Endothelial cell of umbilical vein (primary cell): Measurements from ENCODE around the gene NOPCHAP1. TPM values are rescaled to one million over a fixed set of nuclear protein-coding genes. Genes with fewer than 3 reads are reported as not detected.

Experiments
- BruUV-seq: library from RNA; stranded (reverse); fragments of 400-500 nt; replicated peaks from 2 replicates; lab custom pipeline; 2021; lab: Mats Ljungman, UMichigan
- CTCF ChIA-PET: fragments of 300-600, 350-600 bp; sonication (Branson Sonifier 250); formaldehyde crosslinking; loops from one replicate; lab custom pipeline; 2021; ENCODE audit warnings: antibody characterized with exemption, inconsistent platforms; lab: Charles Lee
- POLR2A ChIA-PET: fragments of 300-600, 350-600 bp; sonication (Branson Sonifier 250); formaldehyde crosslinking; loops from one replicate; lab custom pipeline; 2021; ENCODE audit warnings: antibody characterized with exemption, inconsistent platforms; lab: Charles Lee
- DNase-seq: peaks from one replicate; pipeline ENCODE4 v3.0.0-alpha.2; 2011; ENCODE audit warnings: low read depth, low spot score
- FAIRE-seq: peaks from 2 replicates; lab custom pipeline; 2011; peaks lifted over from hg19 to GRCh38; lab: Jason Lieb, UNC
- H2AFZ ChIP-seq: 2 replicates; pipeline ENCODE4 v1.6.0; 2012; ENCODE audit warnings: low read depth, low read length, control low read depth, inconsistent platforms
- H3K27ac ChIP-seq: 2 replicates; pipeline ENCODE4 v1.5.1; 2011; ENCODE audit warnings: low read depth, mild to moderate bottlenecking, control low read depth, low read length, moderate library complexity; ENCODE audit not compliant: insufficient read depth
- H3K27me3 ChIP-seq, 2 experiments: 2 replicates each; pipeline versions ENCODE4 v1.6.0 to v1.6.1; 2011; ENCODE audit warnings: low read length in 2 of 2, mixed read lengths in 1 of 2; ENCODE audit not compliant: control insufficient read depth in 2 of 2, insufficient read depth in 2 of 2
- H3K36me3 ChIP-seq, 2 experiments: 2 replicates in 1 of 2; 3 replicates in 1 of 2; pipeline ENCODE4 v1.5.1; 2011; ENCODE audit warnings: low read length in 2 of 2, mild to moderate bottlenecking in 1 of 2, moderate library complexity in 1 of 2; ENCODE audit not compliant: control insufficient read depth in 2 of 2, insufficient read depth in 2 of 2; ENCODE audit errors: extremely low read depth in 1 of 2
- H3K4me1 ChIP-seq: 3 replicates; pipeline ENCODE4 v1.5.1; 2011; ENCODE audit warnings: mild to moderate bottlenecking, low read length; ENCODE audit not compliant: control insufficient read depth, insufficient read depth; ENCODE audit errors: extremely low read depth
- H3K4me2 ChIP-seq: 2 replicates; pipeline ENCODE4 v1.6.1; 2011; ENCODE audit warnings: low read length, control low read depth, mixed read lengths; ENCODE audit not compliant: insufficient read depth
- H3K4me3 ChIP-seq, 3 experiments: fragments of 200-600 bp in 1 of 3; sonication (generic), shearing (Covaris generic) in 1 of 3; replicated peaks in 1 of 3; 2 replicates each; pipeline ENCODE4 v1.5.1; 2011 to 2016; ENCODE audit warnings: control low read depth in 3 of 3, low read length in 3 of 3, mild to moderate bottlenecking in 2 of 3, inconsistent platforms in 1 of 3, low read depth in 1 of 3, moderate library complexity in 1 of 3; ENCODE audit not compliant: insufficient read depth in 1 of 3
- H3K79me2 ChIP-seq: 2 replicates; pipeline ENCODE4 v1.6.0; 2012; ENCODE audit warnings: low read length, inconsistent platforms; ENCODE audit not compliant: control insufficient read depth, insufficient read depth
- H3K9ac ChIP-seq: replicated peaks from 2 replicates; pipeline ENCODE3; 2011; ENCODE audit warnings: low read length, control low read depth; ENCODE audit not compliant: insufficient read depth; ENCODE audit errors: extremely low read depth
- H3K9me1 ChIP-seq: replicated peaks from 3 replicates; pipeline ENCODE4 v1.6.0; 2011; ENCODE audit warnings: mild to moderate bottlenecking, low read length; ENCODE audit not compliant: control insufficient read depth, insufficient read depth; ENCODE audit errors: extremely low read depth
- H3K9me3 ChIP-seq: replicated peaks from 2 replicates; pipeline ENCODE4 v1.5.1; 2012; ENCODE audit warnings: low read length, inconsistent platforms; ENCODE audit not compliant: control insufficient read depth, insufficient read depth
- H4K20me1 ChIP-seq: replicated peaks from 2 replicates; pipeline ENCODE3; 2011; ENCODE audit warnings: mild to moderate bottlenecking, low read length; ENCODE audit not compliant: control insufficient read depth, insufficient read depth; ENCODE audit errors: extremely low read depth
- MYC ChIP-seq: IDR thresholded peaks from one replicate; pipeline ENCODE4 v1.6.1; 2011; ENCODE audit warnings: mild to moderate bottlenecking, low read depth, low read length
- POLR2A ChIP-seq: IDR thresholded peaks from 2 replicates; pipeline ENCODE4 v1.6.1; 2012; ENCODE audit warnings: low read depth, mild to moderate bottlenecking, control low read depth, low read length
- POLR2AphosphoS5 ChIP-seq: IDR thresholded peaks from 2 replicates; pipeline ENCODE4 v1.6.1; 2012; ENCODE audit warnings: low read depth, mild to moderate bottlenecking, control low read depth, low read length, moderate library complexity; ENCODE audit not compliant: insufficient read depth
- dilution Hi-C: fragments of 300-500 bp; cut with MboI; formaldehyde crosslinking; loops from one replicate; pipeline ENCODE4 v1.15.0; 2019; ENCODE audit warnings: low sequenced_read_pairs; ENCODE audit not compliant: extremely low pct_ligation_motif_present
- intact Hi-C: fragments of 100-400 bp; cut with micrococcal nuclease; formaldehyde crosslinking; loops from one replicate; pipeline ENCODE4 v1.10.0; 2022
- polyA plus RNA-seq, 4 experiments: library from polyadenylated mRNA; depleted of rRNA in 3 of 4; stranded (reverse) in 3 of 4; unstranded in 1 of 4; fragments of >200 nt; gene quantifications; 2 replicates each; pipeline versions ENCODE4 v1.2.1 to v1.2.3, GENCODE V29; 2011 to 2012; ENCODE audit warnings: missing spikeins in 1 of 4
- total RNA-seq: library from RNA; stranded (reverse); gene quantifications from 2 replicates; pipeline ENCODE4 v1.2.3, GENCODE V29; 2021

Gene NOPCHAP1
- total and polyA plus RNA-seq, 2 donors (not counting 3 experiments of a cell fraction or from before 2014, with no cell fraction given), result 6.1 to 17.8 TPM

DNA sequence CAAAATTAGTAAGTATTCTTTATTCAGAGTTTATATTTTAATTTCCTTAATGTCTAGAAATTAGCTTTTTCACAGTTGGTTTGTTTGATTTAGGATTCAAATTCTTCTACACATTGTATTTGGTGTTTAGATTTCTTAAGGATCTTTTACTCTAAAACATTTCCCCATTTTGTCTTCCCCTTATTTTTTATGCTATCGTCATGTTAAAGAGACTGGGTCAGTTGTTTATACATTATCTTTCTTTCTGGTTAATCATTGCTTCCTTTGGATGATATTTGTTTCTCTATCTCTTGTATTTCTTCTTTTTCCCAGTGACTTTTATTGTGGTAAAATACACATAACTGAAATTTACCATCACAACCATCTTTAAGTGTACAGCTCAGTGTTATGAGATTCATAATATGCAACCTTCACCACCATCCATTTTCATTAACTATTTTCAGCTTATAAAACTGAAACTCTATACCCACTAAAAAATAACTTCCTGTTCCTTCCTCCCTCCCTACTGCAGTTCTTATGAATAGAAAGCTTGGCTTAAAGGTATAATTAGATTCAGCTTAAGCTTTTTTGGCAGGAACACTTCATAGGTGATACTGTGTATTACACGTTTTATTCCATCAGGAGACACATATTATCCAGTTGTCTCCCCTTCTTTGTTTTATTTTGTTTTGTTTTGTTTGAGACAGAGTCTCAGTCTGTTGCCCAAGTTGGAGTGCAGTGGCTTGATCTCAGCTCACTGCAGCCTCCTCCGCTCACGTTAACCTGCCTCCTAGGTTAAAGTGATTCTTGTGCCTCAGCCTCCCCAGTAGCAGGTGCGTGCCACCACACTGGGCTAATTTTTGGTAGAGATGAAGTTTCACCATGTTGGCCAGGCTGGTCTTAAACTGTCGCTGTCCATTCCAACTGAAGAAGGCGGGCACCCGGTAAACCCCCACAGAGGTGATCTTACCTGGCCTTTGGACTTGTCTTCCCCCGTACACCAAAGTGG, 45.0 kb downstream of the NOPCHAP1 start:
- Histone ChIP-seq H3K36me3 (no peaks in the 10 kb centered on the region), H4K20me1 (no peaks in the 10 kb centered on the region), H3K4me2 (no peak overlapping the region), H3K27me3 (no peaks in the 10 kb centered on the region), H3K4me3 (no peak overlapping the region), H3K9me1 (no peaks in the 10 kb centered on the region), H3K79me2 (no peaks in the 10 kb centered on the region), H3K9ac (no peak overlapping the region), H3K9me3 (no peaks in the 10 kb centered on the region), H2AFZ (no peak overlapping the region), H3K4me1 (no peaks in the 10 kb centered on the region), H3K27ac (no peak overlapping the region)
- POLR2A ChIA-PET, result no interaction called here
- CTCF ChIA-PET, result interaction anchor here (0.6 to 3.2 kb wide), 2 partner anchors 22 to 88 kb away, joined by 3 to 8 read pairs; no protein-coding TSS in a partner anchor
- intact Hi-C loops (no loop called here), dilution Hi-C loops (no loop called here)
- no peak for DNase-seq
- no TSS peak for BruUV-seq
- no peak for TF ChIP-seq POLR2AphosphoS5
- no peak for FAIRE-seq

DNA sequence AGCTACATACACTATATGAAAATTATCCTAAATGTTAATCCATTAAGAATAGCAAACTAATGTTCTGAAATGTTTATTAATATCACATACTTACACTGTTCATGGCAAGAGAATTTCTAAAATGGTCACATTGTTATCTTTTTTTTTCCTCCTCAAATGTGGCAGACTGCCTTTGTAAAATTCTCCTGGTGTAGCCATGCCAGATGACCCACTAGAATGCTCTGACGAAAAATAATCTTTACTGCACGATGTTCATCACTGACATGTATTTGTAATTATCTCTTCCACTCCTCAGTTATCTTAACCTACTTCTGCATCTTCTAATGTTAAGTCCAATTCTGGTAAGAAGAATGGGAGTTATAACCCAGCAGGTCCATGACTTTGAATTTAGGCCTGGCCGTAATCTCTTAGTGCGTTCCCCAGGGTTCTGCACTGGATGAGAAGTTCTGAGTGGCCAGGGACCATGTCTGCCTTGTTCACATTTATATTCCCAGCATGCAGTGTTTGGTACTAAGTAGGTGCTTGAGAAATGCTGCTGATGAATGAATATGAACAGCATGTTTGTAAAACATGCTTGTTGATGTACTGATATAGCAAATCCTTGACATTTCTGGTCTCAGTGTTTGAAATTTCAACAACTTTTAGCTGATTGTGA, 46.7 kb downstream of the NOPCHAP1 start:
- Histone ChIP-seq H3K4me2 (no peak overlapping the region), H4K20me1 (no peaks in the 10 kb centered on the region), H3K4me1 (peaks cover 4% of the 10 kb centered on the region), H3K79me2 (no peaks in the 10 kb centered on the region), H3K9me3 (no peaks in the 10 kb centered on the region), H3K9ac (no peak overlapping the region), H3K4me3 (no peak overlapping the region), H3K9me1 (no peaks in the 10 kb centered on the region), H2AFZ (no peak overlapping the region), H3K36me3 (no peaks in the 10 kb centered on the region), H3K27ac (no peak overlapping the region), H3K27me3 (no peaks in the 10 kb centered on the region)
- no peak for DNase-seq
- BruUV-seq, result no TSS peak
- POLR2A ChIA-PET, result interaction anchor here (0.7 kb wide), 1 partner anchor 36 kb away, joined by 8 read pairs; no protein-coding TSS in a partner anchor
- TF ChIP-seq MYC (no peak), POLR2A (no peak)
- dilution Hi-C loops, result no loop called here
- intact Hi-C loops, result no loop called here
- CTCF ChIA-PET, result no interaction called here
- no peak for FAIRE-seq
